K562 (cell line): ENCODE data around the gene SETDB1. TPM values are rescaled to one million over a fixed set of nuclear protein-coding genes. Genes with fewer than 3 reads are reported as not detected.

Experiments used
- CGGBP1 ChIP-seq: fragments of 250-450 bp; sonication (Bioruptor Pico); IDR thresholded peaks from 2 replicates; pipeline ENCODE4 v1.9.0; 2021; ENCODE audit warnings: mild to moderate bottlenecking
- CREB1 ChIP-seq, 2 experiments: sonication (generic) in 1 of 2; formaldehyde crosslinking in 1 of 2; IDR thresholded peaks; 2 replicates each; pipeline versions ENCODE4 v1.6.1 to v1.8.0; 2012 to 2022; ENCODE audit warnings: inconsistent platforms in 1 of 2, mild to moderate bottlenecking in 1 of 2, missing genetic modification reagents in 1 of 2, moderate library complexity in 1 of 2
- E2F8 ChIP-seq: fragments of 450-650 bp; IDR thresholded peaks from 2 replicates; pipeline ENCODE4 v1.7.1; 2018; ENCODE audit warnings: mild to moderate bottlenecking, low read depth; ENCODE audit not compliant: partially characterized antibody
- EP400 ChIP-seq: fragments of 450-650 bp; IDR thresholded peaks from 2 replicates; pipeline ENCODE4 v1.6.1; 2017; ENCODE audit warnings: antibody characterized with exemption, mild to moderate bottlenecking, moderate library complexity
- FOXA3 ChIP-seq, 2 experiments: fragments of 450-650 bp in 1 of 2; sonication (generic) in 1 of 2; formaldehyde crosslinking; IDR thresholded peaks in 1 of 2; conservative IDR thresholded peaks in 1 of 2; 2 replicates each; pipeline versions ENCODE4 v1.4.0 to v1.8.0; 2020 to 2022; ENCODE audit warnings: mild to moderate bottlenecking in 2 of 2, missing genetic modification reagents in 1 of 2
- HCFC1 ChIP-seq: IDR thresholded peaks from 2 replicates; pipeline ENCODE4 v1.6.1; 2012; ENCODE audit warnings: low read depth, low read length, improper control_type of control experiment
- HES1 ChIP-seq: fragments of 450-650 bp; IDR thresholded peaks from 2 replicates; pipeline ENCODE4 v1.6.1; 2016; ENCODE audit warnings: low read depth, mild to moderate bottlenecking, moderate library complexity
- HNRNPLL ChIP-seq: fragments of 200-400 bp; formaldehyde crosslinking; IDR thresholded peaks from 2 replicates; pipeline ENCODE4 v1.6.1; 2017; ENCODE audit warnings: low read length, low read depth, mild to moderate bottlenecking; ENCODE audit not compliant: poor library complexity, severe bottlenecking
- REST ChIP-seq, 2 experiments: fragments of 450-650 bp; formaldehyde crosslinking in 1 of 2; IDR thresholded peaks; 2 replicates each; pipeline versions ENCODE4 v1.4.0 to v1.6.1; 2014 to 2020; ENCODE audit warnings: mild to moderate bottlenecking in 2 of 2, borderline replicate concordance in 1 of 2, low read depth in 1 of 2
- SMAD3 ChIP-seq: fragments of 450-650 bp; formaldehyde crosslinking; conservative IDR thresholded peaks from 2 replicates; pipeline ENCODE4 v1.4.0; 2020; ENCODE audit warnings: mild to moderate bottlenecking
- ZFX ChIP-seq: sonication (generic); formaldehyde crosslinking; IDR thresholded peaks from 2 replicates; pipeline ENCODE4 v1.8.0; 2022; ENCODE audit warnings: mild to moderate bottlenecking, missing genetic modification reagents, moderate library complexity
- ZNF764 ChIP-seq: fragments of 250-450 bp; sonication (Bioruptor Pico); IDR thresholded peaks from 2 replicates; pipeline ENCODE4 v1.4.0; 2020; ENCODE audit warnings: low read depth, mild to moderate bottlenecking, moderate library complexity
- polyA plus RNA-seq, 8 experiments: library from polyadenylated mRNA; depleted of rRNA in 4 of 8; stranded (reverse) in 5 of 8; unstranded in 3 of 8; fragments of >200 nt; fragmentation: Nextera tagmentation in 2 of 8; fragmentation: Illumina TruSeq in 1 of 8; extraction: Ambion mirVana in 2 of 8; extraction: Trizol in 1 of 8; gene quantifications; 2 replicates each; pipeline versions ENCODE4 v1.2.1 to v1.2.3, GENCODE V29; 2011 to 2014; ENCODE audit warnings: inconsistent platforms in 1 of 8, missing spikeins in 1 of 8
- total RNA-seq, 7 experiments: library from RNA; depleted of rRNA in 6 of 7; stranded (reverse); fragments of >200 nt in 6 of 7; fragmentation: Illumina TruSeq in 2 of 7; extraction: Trizol in 2 of 7; gene quantifications; 2 replicates each; pipeline versions ENCODE4 v1.2.1 to v1.2.3, GENCODE V29; 2011 to 2021; ENCODE audit warnings: low replicate concordance in 1 of 7

SETDB1 gene
- total and polyA plus RNA-seq, 9 of the 15 experiments (the other 6 are each of a cell fraction or from before 2014, with no cell fraction given): 21.5 to 64.4 (median 42.0) TPM

- TF ChIP-seq E2F8 (peak; percentile 18), HES1 (0 out of 2 replicates have a peak, but pooled peaks have one; percentile 17), ZNF764 (CRISPR knock-in tag) (peak; percentile 91), REST (IDR thresholded peaks at IDR 0.05; ENCODE audit: borderline replicate concordance) (no peak), REST (CRISPR knock-in tag; IDR thresholded peaks at IDR 0.05; ENCODE audit: low read depth) (peak; percentile 56; the same call in 1 of the 2 replicates), FOXA3 (CRISPR knock-in tag; conservative IDR thresholded peaks at IDR 0.05 in 1 of 2, IDR thresholded peaks at IDR 0.05 in 1 of 2) (0 out of 4 replicates have a peak, but pooled peaks of 1 of the 2 experiments have one; percentile 30), ZFX (peak; percentile 71), SMAD3 (no peak), EP400 (peak; percentile 65), CREB1 (IDR thresholded peaks at IDR 0.05) (peak; percentile 73; the same call in 1 of the 2 replicates), CREB1 (CRISPR knock-in tag; IDR thresholded peaks at IDR 0.05) (peak; percentile 83), HNRNPLL (peak; percentile 90), CGGBP1 (CRISPR knock-in tag) (no peak), HCFC1 (peak; percentile 94)
Observed at GRCh38 chr1:151008244-151009205, 82.4 kb downstream of the SETDB1 start, which contains the start of gene PRUNE1 (continued).
